ENCODE results near the gene LMBR1L. TPM values are rescaled to one million over a fixed set of nuclear protein-coding genes. Genes with fewer than 3 reads are reported as not detected.
"Not testable (repeated sequence)": the region's sequence is repeated elsewhere in the genome, so short reads cannot be mapped to it uniquely, and the experiment has no call there.

The LMBR1L gene
- total RNA-seq, 1 donor from 2014 or later: 21.4 TPM

GRCh38 chr12:49133590-49133989, 22.9 kb upstream of the LMBR1L start:
- H3K27ac ChIP-seq (ENCODE audit: low read depth, low read length): no peak overlapping the region
- H3K4me1 ChIP-seq (ENCODE audit: control insufficient read depth in 3 of 3, insufficient read depth in 3 of 3, low read length in 3 of 3): peaks cover 24 to 32% (median 25%) of the 10 kb centered on the region in 3 donors
- no peaks in the 10 kb centered on the region for H3K27me3 ChIP-seq (ENCODE audit: control insufficient read depth in 3 of 3, insufficient read depth in 3 of 3, low read length in 3 of 3)
- H3K9me3 ChIP-seq (ENCODE audit: control insufficient read depth in 3 of 3, low read length in 3 of 3): no peaks in the 10 kb centered on the region
- no peak overlapping the region for H3K4me3 ChIP-seq (ENCODE audit: low read length in 3 of 3)
- peaks cover 10 to 17% (median 11%) of the 10 kb centered on the region in 3 donors for H3K36me3 ChIP-seq (ENCODE audit: control insufficient read depth in 3 of 3, insufficient read depth in 3 of 3, low read length in 3 of 3)
- no peak overlapping the region for H3K9ac ChIP-seq (ENCODE audit: low read depth in 1 of 3, low read length in 3 of 3)

GRCh38 chr12:49133014-49133413, 22.4 kb upstream of the LMBR1L start:
- H3K27me3 ChIP-seq (ENCODE audit: control insufficient read depth in 3 of 3, insufficient read depth in 3 of 3, low read length in 3 of 3): no peaks in the 10 kb centered on the region
- no peak overlapping the region for H3K9ac ChIP-seq (ENCODE audit: low read depth in 1 of 3, low read length in 3 of 3)

GRCh38 chr12:49131894-49132461, 21.3 kb upstream of the LMBR1L start:
- peak overlapping the region; percentile 41 to 97 (median 88) for H3K9ac ChIP-seq (ENCODE audit: low read depth in 1 of 3, low read length in 3 of 3)

More at GRCh38 chr12:49133014-49133413, 22.4 kb upstream of the LMBR1L start:
- Histone ChIP-seq H3K9me3 (ENCODE audit: control insufficient read depth in 3 of 3, low read length in 3 of 3) (no peaks in the 10 kb centered on the region), H3K36me3 (ENCODE audit: control insufficient read depth in 3 of 3, insufficient read depth in 3 of 3, low read length in 3 of 3) (peaks cover 10 to 17% (median 11%) of the 10 kb centered on the region in 3 donors), H3K4me3 (ENCODE audit: low read length in 3 of 3) (no peak overlapping the region), H3K27ac (ENCODE audit: low read depth, low read length) (no peak overlapping the region), H3K4me1 (ENCODE audit: control insufficient read depth in 3 of 3, insufficient read depth in 3 of 3, low read length in 3 of 3) (peaks cover 24 to 32% (median 25%) of the 10 kb centered on the region in 3 donors)

GRCh38 chr12:49131051-49131893, 20.6 kb upstream of the LMBR1L start, which contains the start of gene TUBA1B:
TUBA1B (minus strand) TSS chr12:49131395; CDS start chr12:49131300, 95 bp downstream.
- Histone ChIP-seq H3K4me3 (ENCODE audit: low read length in 3 of 3) (peak within 1 kb of the TSS; percentile 85 to 99 (median 94)), H3K4me1 (ENCODE audit: control insufficient read depth in 3 of 3, insufficient read depth in 3 of 3, low read length in 3 of 3) (peaks cover 24 to 32% (median 25%) of the 10 kb centered on the region in 3 donors), H3K27ac (ENCODE audit: low read depth, low read length) (peak within 1 kb of the TSS; percentile 98), H3K36me3 (ENCODE audit: control insufficient read depth in 3 of 3, insufficient read depth in 3 of 3, low read length in 3 of 3) (peaks cover 22 to 25% (median 23%) of the 10 kb centered on the region in 3 donors), H3K9ac (ENCODE audit: low read depth in 1 of 3, low read length in 3 of 3) (peak within 1 kb of the TSS; percentile 88 to 99 (median 97)), H3K9me3 (ENCODE audit: control insufficient read depth in 3 of 3, low read length in 3 of 3) (no peaks in the 10 kb centered on the region), H3K27me3 (ENCODE audit: control insufficient read depth in 3 of 3, insufficient read depth in 3 of 3, low read length in 3 of 3) (no peaks in the 10 kb centered on the region)

More at GRCh38 chr12:49131894-49132461, 21.3 kb upstream of the LMBR1L start:
- H3K27ac ChIP-seq (ENCODE audit: low read depth, low read length): peak overlapping the region; percentile 98
- H3K9me3 ChIP-seq (ENCODE audit: control insufficient read depth in 3 of 3, low read length in 3 of 3): no peaks in the 10 kb centered on the region
- peaks cover 20 to 25% (median 20%) of the 10 kb centered on the region in 3 donors for H3K36me3 ChIP-seq (ENCODE audit: control insufficient read depth in 3 of 3, insufficient read depth in 3 of 3, low read length in 3 of 3)
- no peaks in the 10 kb centered on the region for H3K27me3 ChIP-seq (ENCODE audit: control insufficient read depth in 3 of 3, insufficient read depth in 3 of 3, low read length in 3 of 3)
- H3K4me3 ChIP-seq (ENCODE audit: low read length in 3 of 3): peak overlapping the region; percentile 77 to 99 (median 85)
- H3K4me1 ChIP-seq (ENCODE audit: control insufficient read depth in 3 of 3, insufficient read depth in 3 of 3, low read length in 3 of 3): peaks cover 24 to 32% (median 25%) of the 10 kb centered on the region in 3 donors

GRCh38 chr12:49130151-49131050, 19.8 kb upstream of the LMBR1L start:
- peak overlapping the region; percentile 98 for H3K27ac ChIP-seq (ENCODE audit: low read depth, low read length)
- H3K9ac ChIP-seq (ENCODE audit: low read depth in 1 of 3, low read length in 3 of 3): peak overlapping the region; percentile 88 to 99 (median 97)
- H3K36me3 ChIP-seq (ENCODE audit: control insufficient read depth in 3 of 3, insufficient read depth in 3 of 3, low read length in 3 of 3): peaks cover 22 to 25% (median 23%) of the 10 kb centered on the region in 3 donors
- peak overlapping the region; percentile 85 to 99 (median 94) for H3K4me3 ChIP-seq (ENCODE audit: low read length in 3 of 3)
- no peaks in the 10 kb centered on the region for H3K9me3 ChIP-seq (ENCODE audit: control insufficient read depth in 3 of 3, low read length in 3 of 3)
- peaks cover 24 to 32% (median 25%) of the 10 kb centered on the region in 3 donors for H3K4me1 ChIP-seq (ENCODE audit: control insufficient read depth in 3 of 3, insufficient read depth in 3 of 3, low read length in 3 of 3)
- H3K27me3 ChIP-seq (ENCODE audit: control insufficient read depth in 3 of 3, insufficient read depth in 3 of 3, low read length in 3 of 3): no peaks in the 10 kb centered on the region

- Histone ChIP-seq H3K4me1 (ENCODE audit: control insufficient read depth in 3 of 3, insufficient read depth in 3 of 3, low read length in 3 of 3) (peaks cover 24 to 32% (median 25%) of the 10 kb centered on the region in 3 donors), H3K9ac (ENCODE audit: low read depth in 1 of 3, low read length in 3 of 3) (peak overlapping the region; percentile 57 to 99 (median 97)), H3K36me3 (ENCODE audit: control insufficient read depth in 3 of 3, insufficient read depth in 3 of 3, low read length in 3 of 3) (peaks cover 22 to 25% (median 23%) of the 10 kb centered on the region in 3 donors), H3K4me3 (ENCODE audit: low read length in 3 of 3) (peak overlapping the region; percentile 85 to 99 (median 94)), H3K27me3 (ENCODE audit: control insufficient read depth in 3 of 3, insufficient read depth in 3 of 3, low read length in 3 of 3) (no peaks in the 10 kb centered on the region), H3K27ac (ENCODE audit: low read depth, low read length) (peak overlapping the region; percentile 98), H3K9me3 (ENCODE audit: control insufficient read depth in 3 of 3, low read length in 3 of 3) (no peaks in the 10 kb centered on the region)
Observed at GRCh38 chr12:49129332-49130150, 18.9 kb upstream of the LMBR1L start.

- H3K9me3 ChIP-seq (ENCODE audit: control insufficient read depth in 3 of 3, low read length in 3 of 3); H3K27ac ChIP-seq (ENCODE audit: low read depth, low read length); H3K27me3 ChIP-seq (ENCODE audit: control insufficient read depth in 3 of 3, insufficient read depth in 3 of 3, low read length in 3 of 3); H3K9ac ChIP-seq (ENCODE audit: low read depth in 1 of 3, low read length in 3 of 3); H3K4me3 ChIP-seq (ENCODE audit: low read length in 3 of 3): not testable (repeated sequence)
- H3K36me3 ChIP-seq (ENCODE audit: control insufficient read depth in 3 of 3, insufficient read depth in 3 of 3, low read length in 3 of 3): peaks cover 22 to 25% (median 23%) of the 10 kb centered on the region in 3 donors
- peaks cover 24 to 25% (median 25%) of the 10 kb centered on the region in 3 donors for H3K4me1 ChIP-seq (ENCODE audit: control insufficient read depth in 3 of 3, insufficient read depth in 3 of 3, low read length in 3 of 3)
Observed at GRCh38 chr12:49127971-49128370, 17.3 kb upstream of the LMBR1L start.

- Histone ChIP-seq H3K9ac (ENCODE audit: low read depth in 1 of 3, low read length in 3 of 3) (no peak overlapping the region), H3K27ac (ENCODE audit: low read depth, low read length) (no peak overlapping the region), H3K27me3 (ENCODE audit: control insufficient read depth in 3 of 3, insufficient read depth in 3 of 3, low read length in 3 of 3) (no peaks in the 10 kb centered on the region), H3K4me3 (ENCODE audit: low read length in 3 of 3) (no peak overlapping the region), H3K9me3 (ENCODE audit: control insufficient read depth in 3 of 3, low read length in 3 of 3) (no peaks in the 10 kb centered on the region), H3K36me3 (ENCODE audit: control insufficient read depth in 3 of 3, insufficient read depth in 3 of 3, low read length in 3 of 3) (peaks cover 22 to 25% (median 23%) of the 10 kb centered on the region in 3 donors), H3K4me1 (ENCODE audit: control insufficient read depth in 3 of 3, insufficient read depth in 3 of 3, low read length in 3 of 3) (peaks cover 19 to 22% (median 21%) of the 10 kb centered on the region in 3 donors)
Observed at GRCh38 chr12:49126852-49127763, 16.5 kb upstream of the LMBR1L start.

All from skeletal muscle tissue (tissue), 4 donors.